ENCODE measurements around the gene UHRF2.

GRCh38 chr9:6484210-6484609 lies 71.2 kb downstream of the UHRF2 start:
- TF ChIP-seq CTCF (conservative IDR thresholded peaks at IDR 0.05; ENCODE audit: low read length) (no peak), EZH2phosphoT487 (IDR thresholded peaks at IDR 0.05; ENCODE audit: borderline replicate concordance) (no peak)
